Measurements from ENCODE around the gene TRUB2.

GRCh38 chr9:128258326-128258725 lies 63.9 kb downstream of the TRUB2 start:
- TF ChIP-seq EZH2phosphoT487 (conservative IDR thresholded peaks at IDR 0.05; ENCODE audit: low read length) (no peak), CTCF (IDR thresholded peaks at IDR 0.05; ENCODE audit: insufficient read depth, low read length, poor library complexity, severe bottlenecking) (no peak)
